GM23338 (cell line): ENCODE results near the gene SLC22A4. TPM values are rescaled to one million over a fixed set of nuclear protein-coding genes. Genes with fewer than 3 reads are reported as not detected.

ENCODE experiments used
- ATAC-seq: fragments of 200-7000 bp; cut with Tn5 transposase; 3 replicates; pipeline ENCODE4 v1.9.1; 2020
- DNase-seq: peaks from one replicate; pipeline ENCODE4 v3.0.0-alpha.2; 2015; ENCODE audit warnings: low spot score
- H2AFZ ChIP-seq: fragments of 200-600 bp; sonication (generic); 2 replicates; pipeline ENCODE4 v1.8.0; 2016; ENCODE audit warnings: antibody characterized with exemption, mild to moderate bottlenecking, moderate library complexity
- H3F3A ChIP-seq: fragments of 200-600 bp; sonication (generic); replicated peaks from 2 replicates; pipeline ENCODE4 v1.8.0; 2017; ENCODE audit warnings: antibody characterized with exemption, mixed run types, low read depth
- H3K27ac ChIP-seq: fragments of 200-600 bp; sonication (generic); 2 replicates; pipeline ENCODE4 v1.6.1; 2016; ENCODE audit warnings: low read depth
- H3K27me3 ChIP-seq: fragments of 200-600 bp; sonication (generic); 2 replicates; pipeline ENCODE4 v1.8.0; 2016; ENCODE audit warnings: mild to moderate bottlenecking, mixed run types, moderate library complexity; ENCODE audit not compliant: insufficient read depth
- H3K36me3 ChIP-seq: fragments of 200-600 bp; sonication (generic); 2 replicates; pipeline ENCODE4 v1.8.0; 2016; ENCODE audit warnings: mild to moderate bottlenecking; ENCODE audit not compliant: insufficient read depth
- H3K4me1 ChIP-seq: fragments of 200-600 bp; sonication (generic); 2 replicates; pipeline ENCODE4 v1.8.0; 2016; ENCODE audit warnings: mild to moderate bottlenecking, moderate library complexity; ENCODE audit not compliant: insufficient read depth
- H3K4me2 ChIP-seq: fragments of 200-600 bp; sonication (generic); 2 replicates; pipeline ENCODE4 v1.7.1; 2017; ENCODE audit warnings: mixed run types
- H3K4me3 ChIP-seq: fragments of 200-600 bp; sonication (generic); 2 replicates; pipeline ENCODE4 v1.6.1; 2016; ENCODE audit warnings: mixed run types
- H3K79me2 ChIP-seq: fragments of 200-600 bp; sonication (generic); replicated peaks from 2 replicates; pipeline ENCODE4 v1.8.0; 2017; ENCODE audit warnings: mild to moderate bottlenecking; ENCODE audit not compliant: insufficient read depth
- H3K9me2 ChIP-seq: fragments of 200-600 bp; sonication (generic); 2 replicates; pipeline ENCODE4 v1.8.0; 2017; ENCODE audit not compliant: insufficient read depth
- H4K20me1 ChIP-seq: fragments of 200-600 bp; sonication (generic); replicated peaks from 2 replicates; pipeline ENCODE4 v1.8.0; 2017; ENCODE audit warnings: mild to moderate bottlenecking; ENCODE audit not compliant: insufficient read depth
- H3K27ac Mint-ChIP-seq: 2 replicates; pipeline ENCODE4 v1.8.0; 2020; ENCODE audit warnings: inconsistent platforms, mild to moderate bottlenecking, moderate library complexity, mixed read lengths
- H3K27me3 Mint-ChIP-seq: 3 replicates; pipeline ENCODE4 v1.8.0; 2022; ENCODE audit warnings: low read depth, mild to moderate bottlenecking, moderate library complexity, mixed read lengths, inconsistent platforms; ENCODE audit not compliant: insufficient read depth, poor library complexity
- H3K36me3 Mint-ChIP-seq: 3 replicates; pipeline ENCODE4 v1.8.0; 2021; ENCODE audit warnings: low read depth, mild to moderate bottlenecking, inconsistent platforms, moderate library complexity, mixed read lengths
- H3K4me1 Mint-ChIP-seq: 3 replicates; pipeline ENCODE4 v1.8.0; 2020; ENCODE audit warnings: mild to moderate bottlenecking, inconsistent platforms, mixed read lengths
- H3K4me3 Mint-ChIP-seq: 3 replicates; pipeline ENCODE4 v1.8.0; 2021; ENCODE audit warnings: moderate library complexity, mild to moderate bottlenecking, inconsistent platforms, mixed read lengths
- H3K9me3 Mint-ChIP-seq: 3 replicates; pipeline ENCODE4 v1.8.0; 2020; ENCODE audit warnings: moderate library complexity, mild to moderate bottlenecking, inconsistent platforms, mixed read lengths
- CTCF ChIP-seq, 2 experiments: fragments of 200-600 bp in 1 of 2; sonication (generic) in 1 of 2; conservative IDR thresholded peaks; 2 replicates each; pipeline versions ENCODE4 v1.5.1 to v1.6.1; 2016 to 2017; ENCODE audit warnings: antibody characterized with exemption in 2 of 2, low read depth in 2 of 2, mild to moderate bottlenecking in 2 of 2, moderate library complexity in 1 of 2
- ETS1 ChIP-seq: IDR thresholded peaks from 2 replicates; pipeline ENCODE4 v1.6.1; 2016; ENCODE audit warnings: antibody characterized with exemption
- EZH2 ChIP-seq: fragments of 200-600 bp; sonication (generic); IDR thresholded peaks from one replicate; pipeline ENCODE4 v1.8.0; 2017; ENCODE audit warnings: antibody characterized with exemption, mild to moderate bottlenecking, low read depth; ENCODE audit not compliant: unreplicated experiment
- NANOG ChIP-seq: IDR thresholded peaks from 2 replicates; pipeline ENCODE4 v1.6.1; 2016; ENCODE audit warnings: antibody characterized with exemption, borderline replicate concordance
- POLR2AphosphoS5 ChIP-seq: IDR thresholded peaks from 2 replicates; pipeline ENCODE4 v1.6.1; 2016; ENCODE audit warnings: antibody characterized with exemption, low read depth
- REST ChIP-seq: IDR thresholded peaks from one replicate; pipeline ENCODE4 v1.6.1; 2018; ENCODE audit warnings: antibody characterized with exemption; ENCODE audit not compliant: unreplicated experiment
- STAT1 ChIP-seq: IDR thresholded peaks from one replicate; pipeline ENCODE4 v1.6.1; 2016; ENCODE audit warnings: antibody characterized with exemption; ENCODE audit not compliant: unreplicated experiment
- ZNF114 ChIP-seq: fragments of 250-450 bp; sonication (Bioruptor Pico); IDR thresholded peaks from 2 replicates; pipeline ENCODE4 v1.5.0; 2020; ENCODE audit warnings: mild to moderate bottlenecking, moderate library complexity
- ZNF331 ChIP-seq: fragments of 250-450 bp; sonication (Bioruptor Pico); IDR thresholded peaks from 2 replicates; pipeline ENCODE4 v1.5.0; 2020; ENCODE audit warnings: low read depth, mild to moderate bottlenecking, moderate library complexity
- ZNF462 ChIP-seq: fragments of 250-450 bp; sonication (Bioruptor Pico); IDR thresholded peaks from 2 replicates; pipeline ENCODE4 v1.5.0; 2020; ENCODE audit warnings: mild to moderate bottlenecking, moderate library complexity
- polyA plus RNA-seq: library from polyadenylated mRNA; unstranded; fragments of >200 nt; fragmentation: Nextera tagmentation; extraction: Ambion mirVana; gene quantifications from 2 replicates; pipeline ENCODE4 v1.2.1, GENCODE V29; 2016
- total RNA-seq: library from RNA; depleted of rRNA; stranded (reverse); fragments of >200 nt; shearing (Covaris generic); gene quantifications from 2 replicates; pipeline ENCODE4 v1.2.3, GENCODE V29; 2014

Gene SLC22A4
- total and polyA plus RNA-seq, 2 experiments from 2014 or later: 0.28 to 0.40 TPM

- ATAC-seq (no peak), DNase-seq (no peak)
- Histone ChIP-seq H3K27me3 (no peaks in the 10 kb centered on the region), H2AFZ (no peak overlapping the region), H3K79me2 (no peaks in the 10 kb centered on the region), H3K36me3 (no peaks in the 10 kb centered on the region), H3K4me1 (no peaks in the 10 kb centered on the region), H3F3A (no peaks in the 10 kb centered on the region), H3K4me2 (no peak overlapping the region), H3K4me3 (no peak overlapping the region), H4K20me1 (no peaks in the 10 kb centered on the region), H3K27ac (no peak overlapping the region), H3K9me2 (no peaks in the 10 kb centered on the region)
- no peak overlapping the region for H3K4me3 Mint-ChIP-seq
- peaks cover 3% of the 10 kb centered on the region for H3K4me1 Mint-ChIP-seq
- TF ChIP-seq STAT1 (no peak), ZNF114 (CRISPR knock-in tag) (no peak), ZNF331 (no peak), EZH2 (no peak), ETS1 (no peak), CTCF (conservative IDR thresholded peaks at IDR 0.05; ENCODE audit: low read depth in 2 of 2) (no peak), ZNF462 (no peak), POLR2AphosphoS5 (no peak), REST (no peak), NANOG (no peak)
- no peaks in the 10 kb centered on the region for H3K9me3 Mint-ChIP-seq
- no peaks in the 10 kb centered on the region for H3K36me3 Mint-ChIP-seq
- no peak overlapping the region for H3K27ac Mint-ChIP-seq
- H3K27me3 Mint-ChIP-seq: no peaks in the 10 kb centered on the region
Measured at GRCh38 chr5:132392978-132393825, 99.0 kb downstream of the SLC22A4 start.
